PC-9 (cell line): Measurements from ENCODE around the gene RPS6KA3.

Source experiments
- EZH2 ChIP-seq: fragments of 200-600 bp; sonication (generic); IDR thresholded peaks from 2 replicates; pipeline ENCODE4 v1.8.0; 2017; ENCODE audit warnings: antibody characterized with exemption, low read depth
- TF ChIP-seq, protein P1 (sequence below): fragments of 200-600 bp; sonication (generic); conservative IDR thresholded peaks from 2 replicates; pipeline ENCODE4 v1.6.1; 2017; ENCODE audit warnings: mixed run types, antibody characterized with exemption, mild to moderate bottlenecking, moderate library complexity

DNA sequence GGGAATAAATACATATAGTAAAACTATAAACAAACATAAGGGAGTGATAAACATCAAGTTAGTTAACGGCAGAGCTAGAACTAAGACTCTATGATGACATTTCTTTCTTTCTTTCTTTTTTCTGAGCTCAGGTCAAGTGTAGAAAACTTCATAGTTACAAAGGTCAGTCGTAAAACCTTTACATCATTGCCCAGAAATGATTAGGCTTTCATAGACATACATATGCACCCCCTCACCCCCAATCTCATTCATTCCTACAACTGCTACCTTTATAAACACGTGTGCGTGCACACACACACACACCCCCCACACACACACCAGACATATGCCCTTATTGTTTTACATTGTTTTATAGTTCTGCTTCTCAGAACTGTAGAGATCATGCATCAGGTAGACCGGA is 130.8 kb downstream of the RPS6KA3 start:
- TF ChIP-seq, protein P1, sequence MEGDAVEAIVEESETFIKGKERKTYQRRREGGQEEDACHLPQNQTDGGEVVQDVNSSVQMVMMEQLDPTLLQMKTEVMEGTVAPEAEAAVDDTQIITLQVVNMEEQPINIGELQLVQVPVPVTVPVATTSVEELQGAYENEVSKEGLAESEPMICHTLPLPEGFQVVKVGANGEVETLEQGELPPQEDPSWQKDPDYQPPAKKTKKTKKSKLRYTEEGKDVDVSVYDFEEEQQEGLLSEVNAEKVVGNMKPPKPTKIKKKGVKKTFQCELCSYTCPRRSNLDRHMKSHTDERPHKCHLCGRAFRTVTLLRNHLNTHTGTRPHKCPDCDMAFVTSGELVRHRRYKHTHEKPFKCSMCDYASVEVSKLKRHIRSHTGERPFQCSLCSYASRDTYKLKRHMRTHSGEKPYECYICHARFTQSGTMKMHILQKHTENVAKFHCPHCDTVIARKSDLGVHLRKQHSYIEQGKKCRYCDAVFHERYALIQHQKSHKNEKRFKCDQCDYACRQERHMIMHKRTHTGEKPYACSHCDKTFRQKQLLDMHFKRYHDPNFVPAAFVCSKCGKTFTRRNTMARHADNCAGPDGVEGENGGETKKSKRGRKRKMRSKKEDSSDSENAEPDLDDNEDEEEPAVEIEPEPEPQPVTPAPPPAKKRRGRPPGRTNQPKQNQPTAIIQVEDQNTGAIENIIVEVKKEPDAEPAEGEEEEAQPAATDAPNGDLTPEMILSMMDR, result no peak
- TF ChIP-seq EZH2, result no peak
